AG04450 (cell line): ENCODE data around the gene ASB6. TPM values are rescaled to one million over a fixed set of nuclear protein-coding genes. Genes with fewer than 3 reads are reported as not detected.
"Not testable (repeated sequence)": the region's sequence is repeated elsewhere in the genome, so short reads cannot be mapped to it uniquely, and the experiment has no call there.

ENCODE experiments used
- CTCF ChIA-PET: fragments of 300-600, 350-600 bp; formaldehyde crosslinking; extraction: SDS; loops from one replicate; lab custom pipeline; 2022; ENCODE audit warnings: antibody characterized with exemption, inconsistent platforms; lab: Charles Lee
- POLR2A ChIA-PET: fragments of 350-600 bp; formaldehyde crosslinking; extraction: SDS; loops from one replicate; lab custom pipeline; 2021; ENCODE audit warnings: antibody characterized with exemption, inconsistent platforms; lab: Yijun Ruan, JAX
- DNase-seq: peaks from one replicate; pipeline ENCODE4 v3.0.0-alpha.2; 2011; ENCODE audit warnings: low read depth, low spot score
- H3K27ac ChIP-seq: one replicate; pipeline ENCODE4 v1.5.1; 2012; ENCODE audit warnings: low read depth, low read length, control low read depth
- H3K27me3 ChIP-seq: one replicate; pipeline ENCODE4 v1.6.0; 2012; ENCODE audit warnings: low read length; ENCODE audit not compliant: control insufficient read depth, insufficient read depth
- H3K4me3 ChIP-seq: 2 replicates; pipeline ENCODE4 v1.5.1; 2011; ENCODE audit warnings: mild to moderate bottlenecking, low read depth, low read length, control low read depth
- H3K9me3 ChIP-seq: 2 replicates; pipeline ENCODE4 v1.5.1; 2012; ENCODE audit warnings: low read length; ENCODE audit not compliant: control insufficient read depth, insufficient read depth
- CTCF ChIP-seq: IDR thresholded peaks from 2 replicates; pipeline ENCODE4 v1.5.1; 2011; ENCODE audit warnings: low read depth, low read length, control low read depth, inconsistent platforms
- polyA plus RNA-seq: library from polyadenylated mRNA; depleted of rRNA; stranded (reverse); fragments of >200 nt; gene quantifications from 2 replicates; pipeline ENCODE4 v1.2.3, GENCODE V29; 2011

Gene ASB6
- polyA plus RNA-seq, 1 experiment, result 11.6 TPM

- no peaks in the 10 kb centered on the region for H3K9me3 ChIP-seq
- CTCF ChIA-PET, result no interaction called here
- H3K4me3 ChIP-seq, result no peak overlapping the region
- no peaks in the 10 kb centered on the region for H3K27me3 ChIP-seq
- H3K27ac ChIP-seq, result no peak overlapping the region
- DNase-seq, result no peak
- POLR2A ChIA-PET, result no interaction called here
- no peak for TF ChIP-seq CTCF
Measured at GRCh38 chr9:129594632-129595031, 47.3 kb downstream of the ASB6 start.

GRCh38 chr9:129592790-129593189 is 49.2 kb downstream of the ASB6 start:
- not testable (repeated sequence) for DNase-seq, H3K27ac ChIP-seq, H3K4me3 ChIP-seq, H3K27me3 ChIP-seq, H3K9me3 ChIP-seq
- ChIA-PET POLR2A (interaction anchor here (1.0 to 1.2 kb wide), 2 partner anchors 22 to 96 kb away, joined by 3 read pairs; no protein-coding TSS in a partner anchor), CTCF (interaction anchor here (0.7 to 0.9 kb wide), 3 partner anchors 133 to 461 kb away, joined by 3 read pairs; no protein-coding TSS in a partner anchor)

- CTCF ChIA-PET, result interaction anchor here (0.9 kb wide), 1 partner anchor 449 kb away, joined by 3 read pairs; no protein-coding TSS in a partner anchor
- Histone ChIP-seq H3K27ac (no peak overlapping the region), H3K4me3 (no peak overlapping the region), H3K27me3 (no peaks in the 10 kb centered on the region), H3K9me3 (no peaks in the 10 kb centered on the region)
- DNase-seq, result no peak
- TF ChIP-seq CTCF, result no peak
- POLR2A ChIA-PET, result no interaction called here
Measured at GRCh38 chr9:129591916-129592315, 50.0 kb downstream of the ASB6 start.

GRCh38 chr9:129590466-129590865 is 51.5 kb downstream of the ASB6 start:
- Histone ChIP-seq H3K27ac (no peak overlapping the region), H3K27me3 (no peaks in the 10 kb centered on the region), H3K4me3 (no peak overlapping the region), H3K9me3 (no peaks in the 10 kb centered on the region)
- ChIA-PET CTCF (no interaction called here), POLR2A (interaction anchor here (0.6 kb wide), 1 partner anchor 8 kb away, joined by 3 read pairs; no protein-coding TSS in a partner anchor)
- no peak for TF ChIP-seq CTCF
- DNase-seq, result no peak

GRCh38 chr9:129587487-129588262 is 54.3 kb downstream of the ASB6 start:
- Histone ChIP-seq H3K27me3 (no peaks in the 10 kb centered on the region), H3K27ac (no peak overlapping the region), H3K4me3 (no peak overlapping the region), H3K9me3 (no peaks in the 10 kb centered on the region; the same call in 1 of the 2 replicates)
- DNase-seq, result no peak
- TF ChIP-seq CTCF, result no peak
- ChIA-PET POLR2A (interaction anchor here (0.6 kb wide), 2 partner anchors 442 to 468 kb away, joined by 3 read pairs; no protein-coding TSS in a partner anchor), CTCF (interaction anchor here (0.8 kb wide), 1 partner anchor 37 kb away, joined by 3 read pairs; no protein-coding TSS in a partner anchor)
